ENCODE measurements around the gene TUBAL3.

GRCh38 chr10:5440206-5440605 lies 35.6 kb upstream of the TUBAL3 start:
- TF ChIP-seq CTCF (IDR thresholded peaks at IDR 0.05; ENCODE audit: low read depth, low read length) = no peak
- TF ChIP-seq MYC (IDR thresholded peaks at IDR 0.05; ENCODE audit: low read depth, low read length) = no peak
- TF ChIP-seq POLR2A (IDR thresholded peaks at IDR 0.05; ENCODE audit: extremely low read depth, insufficient read length) = no peak
- TF ChIP-seq, protein P1, sequence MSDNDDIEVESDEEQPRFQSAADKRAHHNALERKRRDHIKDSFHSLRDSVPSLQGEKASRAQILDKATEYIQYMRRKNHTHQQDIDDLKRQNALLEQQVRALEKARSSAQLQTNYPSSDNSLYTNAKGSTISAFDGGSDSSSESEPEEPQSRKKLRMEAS (IDR thresholded peaks at IDR 0.05; ENCODE audit: low read depth, low read length) = no peak

Measured in NB4 (cell line).